GM19023 (cell line): ENCODE results near the gene MIB1.

Experiments used
- ATAC-seq: cut with Tn5 transposase; IDR thresholded peaks from one replicate; pipeline ENCODE4 v1.9.1; 2021; ENCODE audit warnings: mild to moderate bottlenecking, moderate library complexity; ENCODE audit not compliant: unreplicated experiment

Gene MIB1

DNA sequence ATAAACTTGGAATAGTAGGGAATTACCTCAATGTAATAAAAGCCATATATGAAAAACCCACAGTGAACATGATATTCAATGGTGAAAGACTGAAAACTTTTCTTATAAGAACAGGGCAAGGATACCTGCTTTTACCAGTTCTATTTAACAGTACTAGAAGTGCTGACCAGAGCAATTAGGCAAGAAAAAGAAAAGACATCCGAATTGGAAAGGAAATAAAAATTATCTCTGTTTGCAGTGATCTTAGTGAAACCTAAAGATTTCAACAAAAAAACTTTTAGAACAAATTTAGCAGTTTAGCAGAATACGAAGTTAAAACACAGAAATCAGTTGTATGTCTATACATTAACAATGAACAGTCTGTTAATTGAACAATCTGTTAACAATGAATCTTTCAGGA is 69.1 kb downstream of the MIB1 start:
- no peak for ATAC-seq

DNA sequence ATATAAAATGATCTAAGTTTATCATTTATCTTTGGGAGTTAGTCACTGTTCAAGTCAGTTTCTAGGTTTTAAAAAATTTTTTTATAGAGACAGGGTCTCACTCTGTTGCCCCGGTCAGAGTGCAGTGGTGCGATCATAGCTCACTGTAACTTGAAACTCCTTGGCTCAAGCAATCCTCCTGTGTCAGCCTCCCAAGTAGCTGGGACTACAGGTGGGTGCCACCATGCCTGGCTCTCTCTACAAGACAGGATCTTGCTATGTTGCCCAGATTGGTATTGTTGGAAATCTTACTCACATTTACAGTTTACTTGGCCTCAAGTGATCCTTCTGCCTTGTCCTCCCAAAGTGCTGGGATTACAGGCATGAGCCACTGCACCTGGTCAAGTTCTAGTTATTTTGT is 74.5 kb downstream of the MIB1 start:
- no peak for ATAC-seq

DNA sequence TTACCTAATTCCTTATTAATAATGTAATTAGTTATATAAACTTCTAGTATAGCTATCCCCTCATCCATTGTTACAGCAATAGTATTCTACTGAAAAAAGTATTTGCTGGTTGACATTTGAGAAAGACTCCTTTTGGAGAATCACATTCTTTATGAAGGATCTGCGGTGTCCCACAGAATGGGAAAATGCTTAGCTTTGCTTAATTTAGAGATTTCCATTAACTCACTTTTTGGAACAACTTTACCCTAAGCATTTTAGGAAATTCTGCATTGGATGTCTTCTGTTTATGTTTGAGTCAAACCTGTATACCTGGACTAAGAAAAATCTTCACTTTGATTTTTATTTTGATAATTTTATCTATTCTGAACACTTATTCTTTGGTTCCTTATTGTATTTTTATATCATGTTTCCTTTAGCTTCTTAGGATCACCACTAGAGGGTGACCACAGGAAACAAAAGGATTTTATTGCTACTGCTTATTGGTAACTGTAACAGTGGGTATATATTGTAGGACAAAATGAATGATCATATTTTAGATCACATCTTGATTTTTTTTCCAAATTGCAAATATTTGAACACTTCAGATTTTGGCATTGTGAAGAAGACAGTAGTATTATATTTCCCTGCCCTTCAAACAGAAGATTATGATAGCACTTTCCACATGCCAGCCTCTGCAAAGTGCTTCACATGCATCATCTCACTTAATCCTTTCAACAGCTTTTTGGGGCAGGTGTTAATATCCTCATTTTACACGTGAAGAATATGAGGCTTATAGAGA is 79.6 kb downstream of the MIB1 start:
- no peak for ATAC-seq

DNA sequence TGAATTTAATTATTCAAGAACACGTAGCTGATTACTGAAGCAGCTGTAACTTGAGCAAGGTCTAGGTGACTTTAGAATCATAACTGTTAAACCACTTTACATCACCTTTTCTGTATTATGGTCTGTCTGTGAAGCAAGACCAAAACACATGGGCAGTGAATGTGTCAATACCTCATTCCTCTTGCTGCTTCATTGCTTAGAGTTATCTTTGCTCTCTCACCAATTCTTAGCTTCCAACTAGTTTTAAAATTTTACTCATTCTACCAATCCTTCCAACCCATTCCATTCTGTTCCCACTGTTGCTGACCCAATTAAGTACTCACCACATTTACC is 80.2 kb downstream of the MIB1 start:
- ATAC-seq: no peak

DNA sequence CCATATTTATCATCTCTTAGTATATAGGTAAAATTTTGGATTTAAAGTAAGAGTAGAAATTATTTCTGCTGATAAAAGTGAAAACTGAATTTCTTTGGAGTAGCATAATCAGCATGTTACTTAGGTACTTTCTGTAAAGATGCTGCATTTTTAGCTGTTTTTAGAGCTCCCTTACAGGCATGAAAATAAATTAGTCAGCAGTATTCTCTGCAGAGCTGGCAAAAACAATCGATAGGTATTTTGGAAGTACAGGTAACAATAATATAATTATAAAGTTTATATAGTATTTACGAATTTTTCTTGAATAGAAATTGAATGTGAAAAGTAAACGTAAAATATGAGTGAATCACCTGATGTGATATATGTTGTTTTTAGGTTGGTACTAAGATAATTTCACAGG is 83.3 kb downstream of the MIB1 start:
- no peak for ATAC-seq

DNA sequence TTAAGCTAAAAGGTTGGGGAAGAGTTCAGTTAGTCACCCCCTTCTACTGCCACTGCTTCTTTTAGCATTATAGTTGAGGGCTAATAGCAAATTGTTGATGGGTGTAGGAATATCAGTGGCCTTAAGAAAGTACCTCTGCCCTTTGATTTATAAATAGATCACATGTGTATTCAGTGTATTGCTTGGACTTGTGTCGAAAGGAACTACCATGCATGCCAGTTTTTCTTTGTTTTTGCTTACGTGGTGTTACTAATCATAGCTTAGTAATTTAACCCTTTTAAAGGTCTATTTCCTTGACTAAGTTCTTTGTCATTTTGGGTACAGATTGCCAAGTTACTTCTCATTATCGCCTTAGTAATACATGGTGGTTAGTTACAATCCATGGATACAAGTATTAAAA is 85.6 kb downstream of the MIB1 start:
- no peak for ATAC-seq

DNA sequence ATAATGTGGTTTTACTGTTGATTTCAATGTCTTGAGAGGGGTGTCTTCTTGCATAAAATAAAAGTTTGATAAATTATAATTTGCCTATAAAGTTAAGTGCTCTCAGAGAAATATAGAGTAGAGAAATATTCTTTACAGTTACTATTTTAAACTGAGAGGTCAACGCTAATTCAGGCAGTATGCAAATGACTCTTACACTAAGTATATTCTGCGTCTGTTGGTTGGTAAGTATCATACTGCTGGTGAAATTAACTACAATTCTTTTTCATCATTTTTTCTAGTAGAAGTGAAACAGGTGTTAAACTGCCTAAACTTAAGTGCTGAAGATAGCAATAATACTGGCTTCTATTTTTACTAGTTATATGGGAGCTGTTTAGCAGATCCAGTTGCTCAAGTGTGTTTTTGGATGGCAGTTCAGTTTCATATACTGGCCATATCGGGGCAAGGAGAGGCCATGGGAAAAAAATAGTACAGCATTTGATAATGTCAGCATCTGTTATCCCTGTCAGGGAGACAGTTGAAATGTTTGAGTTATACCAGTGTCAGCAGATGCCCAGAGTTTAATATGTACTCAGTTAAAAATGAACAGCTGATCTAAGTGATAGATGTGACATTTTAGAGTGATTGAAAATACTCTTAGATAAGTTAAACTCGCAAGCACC is 86.2 kb downstream of the MIB1 start:
- ATAC-seq: no peak

DNA sequence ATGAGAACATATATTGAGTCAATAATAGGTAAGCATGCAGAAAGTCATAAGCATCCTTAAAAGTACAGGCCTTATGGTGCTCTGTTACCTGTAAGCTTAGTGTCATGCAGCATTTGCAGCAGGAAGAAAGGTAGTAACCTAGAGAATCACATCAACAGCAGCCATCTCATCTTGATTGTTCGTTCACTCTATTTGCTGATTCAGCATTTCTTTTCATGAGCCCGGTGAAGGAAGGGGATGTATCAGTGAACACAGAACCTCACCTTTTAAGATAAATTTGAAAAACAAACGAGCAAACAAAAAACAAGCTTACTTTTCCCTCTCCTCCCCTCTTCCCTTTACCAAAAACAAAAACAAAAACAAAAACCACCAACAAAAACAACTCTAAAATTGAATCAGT is 89.9 kb downstream of the MIB1 start:
- ATAC-seq: no peak

DNA sequence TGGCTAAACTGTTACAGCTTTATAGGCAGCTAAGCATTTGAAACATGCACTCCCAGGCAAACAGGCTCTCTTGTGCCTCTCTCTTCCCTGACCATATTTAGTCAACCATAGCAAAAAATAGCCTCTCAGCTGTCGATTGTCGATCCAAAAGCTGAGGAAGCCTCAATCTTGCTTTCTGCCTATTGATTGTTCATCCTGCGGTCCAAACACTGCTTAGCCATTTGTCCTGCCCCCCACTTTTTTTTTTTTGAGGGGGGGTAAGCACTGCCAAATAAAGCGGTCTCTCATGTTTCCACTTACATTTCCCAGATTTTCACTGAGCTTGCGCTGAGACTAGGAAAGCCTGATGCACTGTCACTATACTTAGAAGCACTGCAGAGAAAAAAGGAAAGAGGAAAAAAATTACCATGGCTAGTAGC is 90.8 kb downstream of the MIB1 start:
- ATAC-seq: no peak

DNA sequence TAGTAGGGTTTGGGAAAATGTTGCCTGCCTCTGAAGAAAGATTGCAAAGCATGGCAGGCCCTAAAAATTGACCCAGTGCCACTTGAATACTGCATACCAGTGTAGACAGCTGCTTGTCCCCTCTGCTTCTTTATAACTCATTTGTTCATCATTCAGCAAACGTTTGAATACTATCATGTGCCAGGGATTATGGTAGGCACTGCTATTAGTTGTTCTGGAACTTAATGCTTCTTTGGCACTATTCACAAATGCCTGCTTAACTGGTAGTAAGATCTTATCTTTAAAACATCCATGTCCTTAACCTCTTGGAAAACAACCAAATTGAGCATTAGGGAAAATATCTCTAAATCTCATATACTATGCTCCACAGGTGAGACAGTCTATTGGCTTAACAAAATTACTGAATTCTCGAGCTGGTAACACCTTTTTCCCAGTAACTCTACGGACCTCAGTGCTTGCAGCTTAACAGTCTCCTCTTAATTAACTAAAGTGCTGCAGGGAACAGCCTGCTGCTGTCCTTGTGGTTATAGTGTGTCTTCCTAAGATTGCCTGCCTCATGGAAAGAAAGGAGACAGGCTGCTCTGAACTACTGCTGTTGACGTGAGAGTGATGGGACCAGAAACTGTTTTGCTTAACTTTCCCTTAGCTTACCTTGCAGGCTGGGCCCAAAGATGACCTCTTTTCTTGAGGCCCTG is 93.2 kb downstream of the MIB1 start:
- ATAC-seq: no peak

DNA sequence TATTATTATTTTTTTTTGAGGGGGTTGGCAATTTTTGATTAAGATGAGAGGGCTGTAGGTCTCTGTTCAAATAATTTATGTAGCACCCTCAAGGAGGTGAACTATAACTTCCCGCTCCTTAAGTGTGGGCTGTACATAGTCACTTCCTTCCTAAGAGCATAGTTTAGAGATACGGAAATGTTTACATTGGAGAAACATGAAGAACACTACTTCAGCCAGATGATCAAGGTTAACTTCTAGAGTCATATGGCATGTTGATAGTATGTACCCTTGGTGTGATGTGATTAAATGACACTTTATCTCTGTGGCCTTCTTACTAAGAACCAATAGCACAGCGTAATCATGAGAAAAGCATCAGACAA is 93.7 kb downstream of the MIB1 start:
- ATAC-seq: no peak

DNA sequence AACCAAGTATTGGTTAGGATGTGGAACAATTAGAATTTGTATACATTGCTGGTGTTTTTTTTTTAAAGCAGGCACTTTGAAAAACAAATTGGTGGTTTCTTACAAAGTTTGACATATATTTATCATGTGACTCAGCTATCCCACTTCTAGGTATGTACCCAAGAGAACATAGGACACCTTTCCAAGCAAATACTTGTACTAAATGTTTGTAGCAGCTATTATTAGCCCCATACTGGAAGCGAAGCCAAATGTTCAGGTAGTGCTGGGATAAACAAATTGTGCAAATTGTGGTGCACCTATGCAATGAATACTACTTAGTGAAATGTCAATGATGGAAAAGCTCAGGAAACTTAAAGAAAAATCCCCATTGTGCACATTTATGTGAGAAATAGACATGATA is 101.0 kb downstream of the MIB1 start:
- ATAC-seq: no peak

DNA sequence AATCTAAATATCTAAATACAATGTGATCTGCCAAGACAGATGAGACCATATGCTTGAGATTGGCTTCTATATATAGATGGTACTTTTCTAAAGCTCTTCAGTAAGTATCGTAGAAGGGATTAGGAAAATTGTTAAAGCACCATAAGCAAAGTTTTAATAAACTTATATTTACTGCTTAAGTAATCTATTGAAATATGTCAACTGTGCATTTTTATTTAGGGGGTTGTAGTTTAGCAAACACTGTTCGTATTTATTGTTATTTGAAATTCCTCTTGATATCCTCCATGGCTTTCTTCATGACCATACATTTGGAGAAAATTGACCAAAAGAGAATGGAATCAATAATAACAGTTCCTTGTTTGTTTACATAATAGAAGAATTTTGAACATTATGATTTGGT is 102.7 kb downstream of the MIB1 start:
- no peak for ATAC-seq

DNA sequence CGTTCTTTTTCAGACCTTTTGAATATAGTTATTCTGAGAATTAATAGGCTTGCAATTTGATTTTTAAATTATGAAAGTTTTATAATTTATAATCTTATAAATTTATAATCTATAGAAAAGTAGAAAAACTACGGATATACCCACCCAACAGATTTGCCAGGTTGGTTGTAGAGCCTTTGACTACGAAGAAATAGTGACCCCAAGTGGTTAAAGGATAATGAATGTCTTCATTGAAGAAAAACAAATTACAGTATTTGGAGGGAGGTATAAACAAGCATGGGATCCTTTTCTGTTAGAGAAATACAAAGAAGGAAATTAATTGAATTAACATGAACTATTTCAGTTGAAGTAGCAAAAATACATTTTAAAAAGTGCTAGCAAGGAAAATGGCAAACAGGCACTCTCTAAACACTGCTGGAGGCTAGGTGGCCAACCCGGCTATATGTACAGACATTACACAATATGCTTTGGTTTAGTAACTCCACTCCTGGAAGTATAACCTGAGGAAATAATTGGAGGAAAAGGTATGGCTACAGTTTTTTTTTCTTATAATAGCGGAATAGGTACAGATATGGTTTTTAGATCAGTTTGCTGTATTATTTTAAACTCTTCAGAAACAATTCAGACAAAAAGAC is 110.9 kb downstream of the MIB1 start:
- no peak for ATAC-seq

DNA sequence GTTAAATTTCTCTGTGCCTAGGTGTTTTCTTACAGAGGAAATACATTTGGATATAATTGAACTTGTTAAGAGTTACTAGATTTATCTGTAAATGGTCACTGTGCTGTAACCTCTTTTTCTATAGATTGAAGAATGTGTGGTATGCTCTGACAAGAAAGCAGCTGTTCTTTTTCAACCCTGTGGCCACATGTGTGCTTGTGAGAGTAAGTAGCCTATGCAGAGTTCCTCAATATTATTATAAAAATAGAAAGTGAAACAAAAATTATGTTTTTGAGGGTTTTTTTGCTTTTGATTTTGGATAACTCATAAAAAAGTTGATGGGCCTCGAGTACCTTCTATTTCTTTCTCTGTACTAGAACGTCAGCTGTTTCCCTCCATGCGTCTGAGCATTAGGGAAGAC is 112.4 kb downstream of the MIB1 start:
- peak; percentile 84 for ATAC-seq

DNA sequence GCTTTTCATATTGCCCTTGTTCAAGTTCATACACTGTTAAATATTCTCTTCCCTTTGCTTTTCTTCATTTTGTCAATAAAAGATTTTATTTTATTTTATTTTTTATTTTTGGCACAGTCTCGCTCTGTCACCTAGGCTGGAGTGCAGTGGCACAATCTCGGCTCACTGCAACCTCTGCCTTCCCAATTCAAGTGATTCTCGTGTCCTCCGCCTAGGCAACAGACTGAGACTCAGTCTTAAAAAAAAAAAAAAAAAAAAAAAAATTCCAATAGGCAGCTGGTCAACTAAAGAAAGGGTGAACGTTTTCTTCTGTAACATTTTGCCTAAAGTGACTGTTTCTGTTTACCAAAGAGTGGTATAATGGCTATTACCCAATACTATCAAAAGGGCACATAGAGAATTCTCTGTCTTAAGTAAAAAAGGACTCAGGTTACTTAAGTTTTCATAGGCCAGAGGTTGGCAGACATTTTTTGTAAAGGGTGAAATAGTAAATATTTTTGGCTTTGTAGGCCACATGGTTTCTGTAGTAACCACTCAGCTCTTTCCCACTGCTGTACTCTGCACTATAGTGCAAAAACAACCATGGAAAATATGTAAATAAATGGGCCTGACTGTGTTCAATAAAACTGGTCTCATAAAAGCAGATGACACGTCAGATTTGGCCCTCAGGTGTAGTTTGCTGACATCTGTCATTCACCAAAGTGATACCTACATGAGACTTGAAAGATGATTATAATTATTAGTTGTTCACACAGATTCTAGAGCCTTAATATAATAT is 113.4 kb downstream of the MIB1 start:
- no peak for ATAC-seq

DNA sequence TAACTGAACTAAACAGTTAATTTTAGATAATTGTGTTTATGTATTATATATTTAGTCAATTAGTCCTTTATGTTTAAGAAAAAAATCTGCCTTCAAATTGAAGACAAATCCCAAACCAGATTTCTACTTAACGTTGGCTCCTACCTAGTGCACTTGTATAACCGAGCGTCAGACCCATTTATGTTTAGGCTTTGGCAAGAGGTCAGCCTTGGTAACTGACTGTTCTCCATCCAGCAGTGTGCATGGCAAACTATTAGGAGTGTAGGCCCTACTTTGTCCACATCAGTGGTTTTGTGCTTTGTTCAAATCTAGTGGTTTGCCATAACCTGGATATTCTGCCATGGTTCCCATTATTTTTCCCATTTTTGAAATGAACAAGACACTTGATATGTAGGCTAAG is 114.8 kb downstream of the MIB1 start:
- no peak for ATAC-seq

DNA sequence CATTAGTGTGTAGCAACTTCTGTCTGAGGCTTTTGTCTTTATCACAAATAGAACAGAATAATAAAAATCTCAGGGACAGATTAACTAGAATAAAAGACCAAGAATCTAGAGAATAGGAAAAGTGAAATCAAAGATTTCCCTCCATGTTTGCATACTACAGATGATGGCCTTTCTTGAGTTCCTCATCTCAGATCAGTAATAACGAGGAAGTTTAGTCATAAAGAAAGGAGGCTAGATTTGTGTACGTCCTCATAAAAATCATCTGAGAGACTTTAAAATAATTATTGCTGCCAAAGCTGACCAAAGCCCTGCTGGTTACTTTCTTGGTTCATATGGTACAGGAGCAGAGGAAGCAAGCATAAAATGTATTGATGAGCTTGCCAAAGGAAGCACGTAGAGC is 117.3 kb downstream of the MIB1 start:
- ATAC-seq: no peak

DNA sequence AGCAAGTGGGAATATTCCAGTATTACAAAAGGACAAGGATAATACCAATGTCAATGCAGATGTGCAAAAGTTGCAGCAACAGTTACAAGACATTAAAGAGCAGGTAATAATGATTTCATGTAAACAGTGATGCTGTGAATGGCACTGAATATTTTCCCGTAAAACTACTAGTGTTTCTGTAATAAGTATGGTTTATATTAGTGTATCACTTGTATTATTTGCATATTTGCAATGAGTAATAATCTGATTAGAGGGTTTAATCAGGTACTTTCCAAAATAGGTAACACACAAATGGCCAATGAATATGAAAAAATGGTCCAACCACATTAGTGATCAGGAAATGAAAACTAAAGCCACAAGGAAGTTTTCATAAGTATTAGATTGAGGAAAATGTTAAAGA is 118.0 kb downstream of the MIB1 start:
- no peak for ATAC-seq

DNA sequence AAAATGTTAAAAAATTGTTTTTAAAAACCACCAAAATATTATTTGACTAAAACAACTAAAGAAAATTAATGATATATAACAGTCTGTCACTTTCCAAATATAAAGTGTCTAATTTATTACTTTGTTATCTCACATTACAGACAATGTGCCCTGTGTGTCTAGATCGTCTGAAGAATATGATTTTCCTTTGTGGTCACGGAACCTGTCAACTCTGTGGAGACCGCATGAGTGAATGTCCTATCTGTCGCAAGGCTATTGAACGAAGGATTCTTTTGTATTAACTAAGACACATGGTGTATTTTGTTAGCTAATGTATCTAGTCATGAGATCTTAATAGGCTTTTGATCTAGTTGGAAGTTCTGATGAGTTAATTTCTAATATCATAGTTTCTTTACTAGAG is 123.8 kb downstream of the MIB1 start:
- no peak for ATAC-seq

DNA sequence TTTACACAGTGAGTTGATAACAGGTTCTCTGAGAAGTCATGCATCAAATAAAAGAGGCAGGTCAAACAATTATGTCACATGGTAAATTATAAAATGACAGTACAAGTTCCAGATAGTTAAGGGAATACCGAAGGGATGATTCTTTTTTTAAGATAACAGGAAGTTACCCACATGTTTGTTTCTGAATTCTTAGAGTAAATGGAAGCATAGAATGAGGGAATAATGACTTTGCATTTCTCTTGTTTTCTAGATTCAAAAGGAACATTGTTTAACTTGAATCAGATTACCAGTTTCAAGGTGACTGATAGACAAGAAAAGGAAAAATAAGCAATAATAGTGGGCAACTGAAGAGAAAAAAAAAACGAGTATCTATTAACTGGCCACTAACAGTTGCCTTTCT is 124.5 kb downstream of the MIB1 start:
- ATAC-seq: no peak
